Trophoblast cell (in vitro differentiated cells and primary cell): ENCODE measurements around the gene GPR146.
"Not testable (repeated sequence)": the region's sequence is repeated elsewhere in the genome, so short reads cannot be mapped to it uniquely, and the experiment has no call there.

Experiments
- DNase-seq, 2 donors: peaks; one replicate each; pipeline ENCODE4 v3.0.0-alpha.2; 2016
- H2AFZ ChIP-seq: 2 replicates; pipeline ENCODE4 v1.6.1; 2013; ENCODE audit warnings: low read length, moderate library complexity, mild to moderate bottlenecking; ENCODE audit not compliant: insufficient read depth, poor library complexity
- H2AK5ac ChIP-seq: 2 replicates; pipeline ENCODE4 v1.6.1; 2013; ENCODE audit warnings: mild to moderate bottlenecking, low read length
- H2BK120ac ChIP-seq: 2 replicates; pipeline ENCODE4 v1.6.1; 2013; ENCODE audit warnings: low read length, mild to moderate bottlenecking, moderate library complexity; ENCODE audit not compliant: insufficient read depth, poor library complexity
- H2BK12ac ChIP-seq: 2 replicates; pipeline ENCODE4 v1.6.1; 2013; ENCODE audit warnings: mild to moderate bottlenecking, low read length, moderate library complexity
- H2BK5ac ChIP-seq: 2 replicates; pipeline ENCODE4 v1.6.1; 2013; ENCODE audit warnings: low read length, low read depth, moderate library complexity, mild to moderate bottlenecking; ENCODE audit not compliant: poor library complexity
- H3K14ac ChIP-seq: 2 replicates; pipeline ENCODE4 v1.6.1; 2013; ENCODE audit warnings: mild to moderate bottlenecking, low read length
- H3K18ac ChIP-seq: 2 replicates; pipeline ENCODE4 v1.6.1; 2013; ENCODE audit warnings: mild to moderate bottlenecking, low read length
- H3K23ac ChIP-seq: 2 replicates; pipeline ENCODE4 v1.6.1; 2013; ENCODE audit warnings: low read length
- H3K27ac ChIP-seq: 2 replicates; pipeline ENCODE4 v1.5.1; 2013; ENCODE audit warnings: low read depth, mild to moderate bottlenecking, inconsistent platforms, low read length, moderate library complexity
- H3K27me3 ChIP-seq: 2 replicates; pipeline ENCODE4 v1.6.1; 2013; ENCODE audit warnings: inconsistent platforms, mild to moderate bottlenecking, low read length, moderate library complexity; ENCODE audit not compliant: insufficient read depth
- H3K36me3 ChIP-seq, 2 experiments: 1 replicate in 1 of 2; 2 replicates in 1 of 2; pipeline ENCODE4 v1.6.1; 2013; ENCODE audit warnings: low read length in 2 of 2, mild to moderate bottlenecking in 2 of 2, moderate library complexity in 1 of 2; ENCODE audit not compliant: insufficient read depth in 2 of 2, control insufficient read depth in 1 of 2
- H3K4ac ChIP-seq: 2 replicates; pipeline ENCODE4 v1.6.1; 2013; ENCODE audit warnings: low read depth, mild to moderate bottlenecking, low read length, moderate library complexity
- H3K4me1 ChIP-seq, 2 experiments: 1 replicate in 1 of 2; 2 replicates in 1 of 2; pipeline ENCODE4 v1.6.1; 2013; ENCODE audit warnings: low read length in 2 of 2, mild to moderate bottlenecking in 2 of 2, moderate library complexity in 1 of 2; ENCODE audit not compliant: insufficient read depth in 2 of 2, control insufficient read depth in 1 of 2
- H3K4me2 ChIP-seq: 2 replicates; pipeline ENCODE4 v1.6.1; 2013; ENCODE audit warnings: inconsistent platforms, mild to moderate bottlenecking, low read length, moderate library complexity
- H3K4me3 ChIP-seq: 2 replicates; pipeline ENCODE4 v1.5.1; 2013; ENCODE audit warnings: mild to moderate bottlenecking, low read depth, low read length, inconsistent platforms
- H3K79me1 ChIP-seq: one replicate; pipeline ENCODE4 v1.6.1; 2013; ENCODE audit warnings: low read length
- H3K79me2 ChIP-seq: 2 replicates; pipeline ENCODE4 v1.6.1; 2013; ENCODE audit warnings: low read length, mild to moderate bottlenecking; ENCODE audit not compliant: control insufficient read depth, insufficient read depth, poor library complexity
- H3K9ac ChIP-seq: 2 replicates; pipeline ENCODE4 v1.6.1; 2013; ENCODE audit warnings: mild to moderate bottlenecking, low read length
- H3K9me3 ChIP-seq: 2 replicates; pipeline ENCODE4 v1.6.1; 2013; ENCODE audit warnings: low read depth, mild to moderate bottlenecking, control low read depth, inconsistent platforms, low read length; ENCODE audit not compliant: insufficient read depth
- H4K12ac ChIP-seq: 2 replicates; pipeline ENCODE4 v1.6.1; 2013; ENCODE audit warnings: low read depth, mild to moderate bottlenecking, low read length, moderate library complexity
- H4K8ac ChIP-seq: 2 replicates; pipeline ENCODE4 v1.6.1; 2013; ENCODE audit warnings: low read depth, mild to moderate bottlenecking, low read length, moderate library complexity
- H4K91ac ChIP-seq: one replicate; pipeline ENCODE4 v1.6.1; 2013; ENCODE audit warnings: low read depth, mild to moderate bottlenecking, low read length, moderate library complexity
- WGBS: extraction: QIAGEN DNeasy Blood & Tissue Kit; methylation state at CpG from one replicate; pipeline ENCODE4 v1.1.7; 2013; ENCODE audit warnings: missing lambda C conversion rate; ENCODE audit not compliant: insufficient read length, insufficient coverage; ENCODE audit errors: extremely low coverage; 5-methylcytosine and 5-hydroxymethylcytosine counted together

The GPR146 gene

GRCh38 chr7:1070544-1071011 lies 26.2 kb downstream of the GPR146 start:
- Histone ChIP-seq H2BK120ac (no peak overlapping the region), H4K8ac (no peak overlapping the region), H3K36me3 (peaks cover 0 to 4% of the 10 kb centered on the region in 2 experiments)

GRCh38 chr7:1071731-1072254 lies 27.4 kb downstream of the GPR146 start:
- no peak for DNase-seq
- Histone ChIP-seq H3K23ac (no peak overlapping the region), H4K12ac (no peak overlapping the region), H3K79me2 (peaks cover 3% of the 10 kb centered on the region), H4K8ac (no peak overlapping the region), H3K79me1 (peaks cover 10% of the 10 kb centered on the region), H3K14ac (no peak overlapping the region), H3K27me3 (no peaks in the 10 kb centered on the region), H3K18ac (no peak overlapping the region), H2BK12ac (no peak overlapping the region), H3K4ac (no peak overlapping the region), H2AK5ac (no peak overlapping the region), H3K4me1 (peaks cover 7 to 12% of the 10 kb centered on the region in 2 experiments), H3K36me3 (peaks cover 0 to 4% of the 10 kb centered on the region in 2 experiments), H3K4me3 (no peak overlapping the region), H3K9me3 (peaks cover 12% of the 10 kb centered on the region), H3K4me2 (no peak overlapping the region), H2BK120ac (no peak overlapping the region), H3K27ac (no peak overlapping the region), H2AFZ (no peak overlapping the region), H3K9ac (no peak overlapping the region), H2BK5ac (no peak overlapping the region), H4K91ac (no peak overlapping the region)
- no CpG with 5 or more reads among the region's 19 CpGs for WGBS

More at GRCh38 chr7:1070544-1071011, 26.2 kb downstream of the GPR146 start:
- no peak overlapping the region for H3K9ac ChIP-seq
- H3K4ac ChIP-seq = no peak overlapping the region
- H3K27me3 ChIP-seq = no peaks in the 10 kb centered on the region
- H2BK5ac ChIP-seq = no peak overlapping the region
- no peak overlapping the region for H2AFZ ChIP-seq
- WGBS = no CpG with 5 or more reads among the region's 42 CpGs
- no peak overlapping the region for H2BK12ac ChIP-seq
- no peak overlapping the region for H3K18ac ChIP-seq
- H3K4me3 ChIP-seq = peak overlapping the region; percentile 62
- no peak overlapping the region for H3K23ac ChIP-seq
- H4K12ac ChIP-seq = no peak overlapping the region
- no peak for DNase-seq
- H4K91ac ChIP-seq = no peak overlapping the region
- H3K4me1 ChIP-seq = peaks cover 7 to 14% of the 10 kb centered on the region in 2 experiments
- peaks cover 3% of the 10 kb centered on the region for H3K79me2 ChIP-seq
- H2AK5ac ChIP-seq = no peak overlapping the region
- peaks cover 10% of the 10 kb centered on the region for H3K79me1 ChIP-seq
- H3K4me2 ChIP-seq = no peak overlapping the region
- H3K14ac ChIP-seq = no peak overlapping the region
- peaks cover 12% of the 10 kb centered on the region for H3K9me3 ChIP-seq
- no peak overlapping the region for H3K27ac ChIP-seq

- Histone ChIP-seq H3K14ac (no peak overlapping the region), H3K9me3 (peaks cover 7% of the 10 kb centered on the region), H4K91ac (no peak overlapping the region), H3K18ac (no peak overlapping the region), H3K79me1 (peaks cover 4% of the 10 kb centered on the region), H3K4ac (no peak overlapping the region), H4K8ac (no peak overlapping the region), H3K79me2 (no peaks in the 10 kb centered on the region), H3K36me3 (peaks cover 0 to 4% of the 10 kb centered on the region in 2 experiments), H2BK12ac (no peak overlapping the region), H3K23ac (no peak overlapping the region), H2AK5ac (no peak overlapping the region), H2BK5ac (no peak overlapping the region), H2BK120ac (no peak overlapping the region), H3K4me3 (no peak overlapping the region), H2AFZ (no peak overlapping the region), H3K4me1 (peaks cover 1 to 5% of the 10 kb centered on the region in 2 experiments), H3K4me2 (no peak overlapping the region), H3K27me3 (no peaks in the 10 kb centered on the region), H3K27ac (no peak overlapping the region), H3K9ac (no peak overlapping the region), H4K12ac (no peak overlapping the region)
- no CpG with 5 or more reads among the region's 61 CpGs for WGBS
- DNase-seq = no peak
Measured at GRCh38 chr7:1073142-1073977, 29.0 kb downstream of the GPR146 start.

- not testable (repeated sequence) for H3K9ac ChIP-seq, H3K4me1 ChIP-seq, H3K36me3 ChIP-seq, H3K9me3 ChIP-seq, H3K27me3 ChIP-seq, H3K4me2 ChIP-seq, H3K14ac ChIP-seq, H2BK120ac ChIP-seq, H3K18ac ChIP-seq, H2BK5ac ChIP-seq, H2BK12ac ChIP-seq, H4K91ac ChIP-seq, H3K27ac ChIP-seq, H4K8ac ChIP-seq, H4K12ac ChIP-seq, H2AK5ac ChIP-seq, H3K79me1 ChIP-seq, H3K79me2 ChIP-seq, H2AFZ ChIP-seq, H3K4me3 ChIP-seq, H3K23ac ChIP-seq, H3K4ac ChIP-seq, DNase-seq
- WGBS = no CpG with 5 or more reads among the region's 43 CpGs
Measured at GRCh38 chr7:1074018-1074417, 29.7 kb downstream of the GPR146 start.
